ENCODE measurements around the gene MEGF6.

MEGF6 gene

DNA sequence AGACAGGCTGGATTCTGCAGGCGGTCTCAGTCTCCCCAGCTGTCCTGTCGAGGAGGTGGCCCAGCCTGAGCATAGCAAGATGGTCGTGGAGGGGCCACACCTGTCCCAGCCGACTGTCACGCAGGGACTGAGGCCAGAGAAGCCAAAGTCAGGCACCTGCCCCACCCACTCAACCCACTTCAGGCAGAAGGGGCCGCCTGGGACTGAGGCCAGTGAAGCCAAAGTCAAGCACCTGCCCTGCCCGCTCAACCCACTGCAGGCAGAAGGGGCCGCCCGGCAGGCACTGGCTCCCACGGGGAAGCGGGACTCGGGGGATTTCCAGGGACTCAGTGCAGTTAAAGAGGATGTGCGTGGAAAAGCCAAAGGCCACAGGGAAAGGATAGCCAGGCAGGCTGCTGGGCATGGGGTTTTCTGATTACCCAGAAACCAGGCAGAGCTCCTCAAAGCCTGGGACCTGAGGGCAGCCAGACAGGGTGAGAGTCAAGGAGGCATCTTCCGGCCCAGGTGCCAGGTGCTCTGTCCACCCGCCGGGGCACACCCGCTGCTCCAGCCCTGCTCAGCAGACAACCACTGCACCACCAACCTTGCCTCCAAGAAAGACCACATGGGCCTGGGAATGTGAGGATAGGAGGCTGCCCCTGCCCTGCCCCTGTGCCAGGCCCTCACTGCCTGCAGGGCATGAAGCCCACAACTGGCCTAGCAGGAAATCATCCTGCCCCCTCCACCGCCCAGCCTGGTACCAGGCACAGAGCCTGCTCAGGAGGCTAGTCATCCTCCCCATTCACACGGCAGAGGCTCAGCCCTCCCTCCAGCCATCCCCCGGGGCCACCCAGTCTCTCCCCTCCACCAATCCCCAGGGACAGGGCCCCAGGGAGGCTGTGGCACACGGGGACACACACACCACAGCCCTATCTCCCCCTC lies 41.0 kb downstream of the MEGF6 start:
- DNase-seq, result no peak

- no peak for DNase-seq
These were observed 41.9 kb downstream of the MEGF6 start for GRCh38 chr1:3569436-3569835.

DNA sequence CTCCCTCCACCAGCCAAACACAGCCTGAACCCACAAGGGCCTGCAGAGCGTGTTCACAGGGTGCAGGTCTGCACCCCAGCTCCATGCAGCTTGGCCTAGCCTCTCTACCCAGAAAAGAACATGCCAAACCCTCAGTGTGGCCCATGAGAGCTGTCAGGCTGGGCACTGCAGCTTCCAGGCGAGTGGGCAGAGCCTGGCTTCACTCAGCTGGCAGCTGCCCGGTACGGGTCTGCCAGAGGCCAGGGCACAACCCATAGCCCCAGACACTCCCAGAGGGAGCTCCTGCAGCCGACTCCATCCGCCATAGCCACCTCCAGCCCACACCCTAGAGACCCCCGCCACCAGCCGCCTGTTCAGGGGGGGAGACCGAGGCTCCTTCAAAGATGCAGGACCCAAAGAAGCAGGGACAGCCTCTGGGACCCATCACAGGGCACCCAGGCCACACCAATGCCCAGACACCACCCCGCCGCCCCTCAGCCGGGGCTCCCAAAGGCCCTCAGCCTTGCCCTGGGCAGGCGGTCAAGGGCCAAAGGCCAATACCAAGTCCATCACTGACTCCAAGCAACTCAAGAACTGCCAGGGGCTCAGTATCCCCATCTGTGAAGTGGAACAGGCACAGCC lies 42.4 kb downstream of the MEGF6 start:
- no peak for DNase-seq

DNA sequence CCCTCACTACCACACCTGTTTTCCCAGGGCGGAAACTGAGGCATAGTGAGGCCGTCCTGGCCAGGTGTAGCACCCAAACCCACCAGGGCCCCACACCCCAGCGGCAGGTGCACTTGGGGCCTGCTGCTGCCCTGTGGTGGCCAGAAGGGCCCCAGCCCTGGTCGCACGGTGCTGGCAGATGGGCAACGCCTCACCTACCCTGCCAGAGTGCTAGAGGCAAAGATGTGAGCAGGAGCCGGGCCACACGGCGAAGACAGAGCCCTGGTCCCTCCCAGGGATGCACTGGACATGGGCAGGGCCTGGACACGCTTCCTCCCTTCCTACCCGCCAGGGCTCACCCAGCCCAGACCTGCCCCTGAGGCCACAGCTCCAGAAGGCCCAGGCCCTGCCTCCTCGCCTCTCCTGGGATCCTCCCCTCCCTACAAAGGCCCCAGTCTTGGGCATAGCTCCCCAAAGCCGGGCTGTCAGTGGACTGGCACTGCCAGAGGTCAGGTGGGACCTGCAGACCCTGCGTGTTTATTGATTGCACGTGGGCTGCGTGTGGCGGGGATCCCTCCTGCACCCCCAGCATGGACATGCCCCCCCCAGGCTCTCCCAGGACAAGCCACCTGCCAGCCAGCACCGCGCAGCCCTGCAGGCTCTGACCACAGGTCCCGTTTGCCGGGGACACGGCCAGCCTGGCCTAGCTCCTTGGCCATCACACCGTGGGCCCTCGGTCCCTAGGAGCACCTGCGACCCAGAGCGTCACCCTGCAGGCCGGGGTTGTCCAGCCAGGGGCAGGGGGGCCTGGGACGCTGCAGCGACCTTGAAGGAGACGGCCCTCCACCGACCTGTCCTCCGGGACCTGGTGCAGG lies 44.1 kb downstream of the MEGF6 start:
- no peak for DNase-seq

DNA sequence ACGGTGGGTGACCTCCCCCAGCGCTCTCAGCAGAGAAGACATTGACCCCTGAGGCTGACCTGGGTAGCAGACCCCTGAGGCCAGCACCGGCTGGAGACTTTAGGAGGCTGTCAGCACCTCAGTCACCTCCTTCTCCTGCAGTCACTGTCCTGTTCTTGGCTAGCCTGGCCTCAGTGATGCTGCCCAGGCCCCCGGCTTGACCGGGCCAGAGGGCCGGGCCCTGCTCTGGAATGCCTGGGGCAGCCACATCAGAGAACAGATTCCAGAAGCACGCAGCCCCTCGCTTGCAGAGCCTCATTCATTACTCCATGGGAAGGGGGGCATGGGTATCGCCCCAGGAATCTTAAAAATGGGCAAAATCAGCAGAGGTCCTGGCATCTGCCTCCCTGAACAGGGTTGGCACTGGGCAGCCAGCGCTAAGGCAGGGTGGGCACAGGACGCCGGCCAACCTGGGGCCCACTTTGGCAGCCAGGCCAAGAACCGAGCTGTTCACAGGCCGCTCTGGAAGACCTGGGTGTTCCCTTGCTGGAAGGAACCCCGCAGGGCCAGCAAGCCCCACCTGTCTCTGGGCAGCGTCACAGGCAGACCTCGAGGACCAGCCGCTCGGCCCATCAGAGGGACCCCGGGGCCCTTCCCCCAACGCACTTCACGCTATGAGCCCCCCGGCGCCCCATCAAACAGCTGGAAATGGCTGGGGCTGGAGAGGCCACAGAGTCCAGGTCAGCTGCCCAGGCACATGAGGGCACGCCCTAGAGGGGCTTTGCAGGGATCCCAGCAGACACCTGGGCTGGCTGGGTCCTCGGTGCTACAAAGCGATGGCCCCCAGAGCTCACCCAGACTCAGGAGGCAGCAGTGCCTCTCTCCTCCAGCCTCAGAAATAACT lies 45.1 kb downstream of the MEGF6 start:
- no peak for DNase-seq

DNA sequence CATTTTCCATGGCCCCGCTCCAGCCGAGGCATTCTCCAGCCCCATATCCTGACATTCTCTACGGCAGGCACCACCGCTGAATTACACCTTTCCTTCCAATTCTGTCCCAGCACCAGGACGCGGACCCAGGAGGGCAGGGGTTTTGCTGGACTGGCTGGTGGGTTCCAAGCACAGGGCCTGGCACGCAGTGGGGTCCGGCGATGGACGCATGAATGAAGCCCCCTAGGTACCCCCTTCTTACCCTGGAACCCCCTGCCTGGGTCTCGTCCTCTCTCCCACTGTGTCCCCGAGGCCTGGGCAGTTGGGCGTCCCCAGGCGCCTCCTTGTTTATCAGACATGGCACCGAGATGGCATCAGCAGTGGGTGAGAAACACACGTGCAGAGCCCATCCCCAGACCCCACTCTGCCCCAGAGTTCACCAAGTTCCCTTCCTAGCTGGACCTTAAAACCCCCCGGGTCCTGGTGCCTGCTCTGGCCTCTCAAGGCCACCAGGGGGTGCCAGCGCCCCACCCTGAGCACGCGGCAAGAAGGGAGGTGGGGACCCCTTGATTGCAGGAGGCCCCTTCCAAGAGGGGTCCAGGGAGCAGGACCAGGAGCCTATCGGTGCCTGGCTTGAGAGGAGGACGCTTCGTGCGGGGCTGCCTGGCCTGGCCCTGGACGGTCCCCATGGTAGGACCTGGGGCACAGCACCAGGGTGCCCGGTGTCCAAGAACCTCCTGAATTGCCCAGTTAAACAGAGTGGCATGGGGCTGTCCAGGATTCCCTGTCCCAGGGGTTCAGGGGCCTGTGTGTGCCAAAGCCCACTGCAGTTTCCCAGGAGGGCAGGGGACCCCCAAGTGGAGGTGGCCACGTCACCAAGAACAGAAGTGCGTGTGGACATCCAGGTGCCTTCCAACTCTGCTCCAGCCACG lies 46.1 kb downstream of the MEGF6 start:
- DNase-seq, result peak; percentile 43

DNA sequence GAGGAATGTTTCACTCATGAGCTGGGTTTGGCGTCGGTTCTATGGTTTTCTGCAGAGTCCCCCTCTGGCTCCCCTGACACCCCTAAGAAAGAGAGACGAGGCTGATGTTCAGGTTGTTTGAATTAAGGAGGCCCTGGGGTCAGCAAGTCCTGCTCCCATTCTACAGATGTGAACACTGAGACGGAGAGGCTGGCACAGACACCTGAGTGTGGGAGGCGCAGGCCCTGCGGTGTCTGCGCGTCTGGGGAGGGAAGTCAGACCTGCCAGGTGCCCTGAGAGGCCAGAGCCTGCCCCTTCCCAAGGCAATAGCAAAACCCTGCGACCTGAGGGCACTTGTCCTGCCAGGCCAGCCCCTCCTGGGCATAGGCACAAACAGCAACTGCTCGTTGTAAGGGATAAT lies 47.7 kb downstream of the MEGF6 start:
- no peak for DNase-seq

DNA sequence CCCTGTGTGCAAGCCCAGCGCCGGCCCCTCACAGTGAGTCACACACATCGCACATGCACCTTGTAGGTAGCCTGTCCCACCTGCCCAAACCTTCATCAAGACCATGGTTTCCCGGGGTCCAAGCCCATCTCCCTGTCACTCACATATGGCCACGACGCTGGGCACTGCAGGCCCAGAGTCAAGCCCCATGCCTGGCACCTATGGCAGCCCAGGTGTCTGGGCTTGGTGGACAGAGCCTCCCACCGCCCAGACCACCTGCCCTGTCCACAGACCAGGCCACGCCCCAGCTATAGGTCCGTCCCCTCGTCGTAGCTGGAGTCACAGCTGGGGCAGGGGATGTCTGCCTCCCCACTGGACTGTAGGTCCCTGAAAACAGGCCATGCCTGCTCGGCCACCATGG lies 48.2 kb downstream of the MEGF6 start:
- no peak for DNase-seq

DNA sequence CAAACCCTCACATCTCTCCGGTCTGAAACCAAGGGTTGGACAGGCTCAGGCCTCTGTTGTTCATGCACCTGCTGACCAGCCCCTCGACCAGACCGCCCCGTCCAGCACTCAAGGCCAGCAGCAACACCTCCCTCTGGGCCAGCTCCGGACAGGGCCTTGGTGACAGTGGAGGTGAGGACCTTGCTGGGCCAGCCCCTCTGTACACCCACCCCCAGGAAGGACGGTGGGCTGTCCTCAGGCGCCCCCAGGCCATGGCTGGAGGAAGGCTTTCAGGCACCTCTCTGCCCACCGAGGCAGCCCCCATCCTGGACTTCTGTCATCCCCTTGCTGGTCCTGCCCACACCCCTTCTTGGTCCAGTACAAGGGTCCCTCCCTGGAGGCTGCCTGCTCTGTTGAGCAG lies 48.6 kb downstream of the MEGF6 start:
- DNase-seq, result no peak

DNA sequence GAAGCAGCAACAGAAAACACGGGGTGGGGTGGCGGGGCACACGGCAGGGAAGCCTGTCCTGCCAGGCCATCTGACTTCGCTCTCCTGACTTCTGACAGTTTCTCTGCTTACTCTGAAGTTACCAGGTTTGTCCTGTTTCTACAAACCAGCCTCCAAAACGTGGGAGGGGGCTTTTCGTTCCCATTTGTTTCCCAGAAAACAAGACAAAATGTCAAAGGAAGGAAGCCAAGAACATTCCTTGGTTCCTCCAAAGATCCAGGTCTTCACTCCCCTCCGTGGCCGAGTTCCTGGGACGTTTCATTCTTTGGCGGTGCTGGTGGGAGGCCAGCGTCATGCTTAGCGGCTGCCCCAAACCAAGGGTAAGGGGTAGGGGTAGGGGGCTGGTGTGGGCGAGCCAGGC lies 49.6 kb downstream of the MEGF6 start:
- no peak for DNase-seq

DNA sequence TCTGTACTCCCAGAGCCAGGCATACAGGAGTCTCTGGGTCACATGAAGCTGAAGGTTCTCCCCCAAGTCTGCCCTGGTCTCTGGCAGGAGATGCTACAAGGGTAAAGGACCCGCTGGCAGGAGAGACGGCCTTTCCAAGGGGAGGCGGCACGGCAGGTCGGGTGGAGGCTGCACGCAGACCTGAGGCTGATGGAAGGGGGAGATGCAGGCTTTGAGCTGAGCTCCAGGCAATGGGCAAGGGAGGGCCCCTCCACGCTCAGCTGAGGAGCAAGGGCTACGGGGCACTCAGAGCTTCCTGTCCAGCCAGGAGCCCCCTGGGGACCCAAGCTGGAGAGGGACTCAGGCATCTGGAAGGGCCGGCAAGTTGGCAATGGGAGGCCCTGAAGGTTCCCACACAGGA lies 50.3 kb downstream of the MEGF6 start:
- no peak for DNase-seq

GRCh38 chr1:3560251-3560871 lies 50.9 kb downstream of the MEGF6 start:
- DNase-seq, result no peak

DNA sequence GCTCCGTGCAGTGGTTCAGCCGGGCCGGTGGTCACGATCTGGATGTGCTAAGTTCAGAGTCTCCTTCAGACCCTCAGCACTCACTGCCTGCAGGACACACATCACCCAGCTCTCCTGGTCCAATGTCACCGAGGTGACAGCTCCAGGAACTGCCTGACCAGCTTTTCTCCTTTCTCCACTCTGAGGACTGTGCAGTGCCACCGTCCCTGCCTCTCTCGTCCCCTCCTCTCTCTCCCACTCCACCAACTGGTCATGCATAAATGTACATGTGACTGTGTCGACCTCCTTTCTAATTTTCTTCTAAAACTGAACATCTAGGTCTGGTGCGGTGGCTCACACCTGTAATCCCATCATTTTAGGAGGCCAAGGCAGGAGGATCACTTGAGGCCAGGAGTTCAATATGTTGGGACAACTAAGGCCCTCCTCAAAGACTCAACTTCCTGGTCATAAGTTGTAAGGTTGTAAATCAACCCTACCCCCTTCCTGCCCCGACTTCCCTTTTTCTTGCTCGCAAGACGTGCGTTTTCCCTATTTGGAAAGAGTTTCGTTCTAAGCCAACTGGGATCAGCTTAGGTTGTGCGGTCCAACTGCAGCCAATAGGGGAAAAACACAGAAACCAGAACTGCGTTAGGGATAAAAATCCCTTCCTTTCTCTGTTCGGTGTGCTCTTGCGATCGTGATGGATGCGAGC lies 53.1 kb downstream of the MEGF6 start:
- DNase-seq, result no peak

GRCh38 chr1:3557366-3557765 lies 53.9 kb downstream of the MEGF6 start:
- DNase-seq, result no peak

DNA sequence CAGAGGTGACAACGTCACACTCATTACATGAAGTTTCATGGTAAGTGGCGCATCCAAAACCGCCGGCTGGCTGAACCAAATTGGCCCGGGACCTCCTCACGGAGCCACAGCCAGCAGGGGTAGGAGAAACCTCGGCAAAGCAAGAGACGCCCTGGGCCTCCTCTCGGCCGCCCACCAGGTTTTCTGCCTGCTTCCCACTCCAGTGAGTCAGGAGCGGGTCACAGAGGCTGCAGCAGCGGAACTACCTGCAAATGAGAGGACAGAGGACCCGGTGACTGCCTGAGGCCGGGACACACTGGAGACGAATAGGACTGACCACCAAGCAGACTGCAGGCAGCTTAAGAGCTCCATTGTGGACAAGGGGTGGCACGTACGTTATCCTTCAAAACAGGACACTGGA lies 55.0 kb downstream of the MEGF6 start:
- no peak for DNase-seq

- DNase-seq, result no peak
These were observed 56.0 kb downstream of the MEGF6 start for GRCh38 chr1:3555131-3555920.

DNA sequence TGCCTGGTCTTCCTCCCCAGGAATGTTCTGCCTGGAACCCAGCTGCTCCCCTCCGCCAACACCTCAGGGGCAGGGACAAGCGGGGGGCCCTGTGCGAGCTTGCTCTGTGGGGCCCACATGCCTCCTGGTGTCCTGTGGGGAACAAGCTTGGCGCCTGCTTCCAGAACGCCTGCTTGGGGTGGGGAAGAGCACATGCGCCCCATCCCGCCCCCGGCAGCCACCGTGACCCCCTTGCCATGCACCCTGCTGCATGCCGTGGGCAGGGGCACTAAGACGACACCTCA lies 57.4 kb downstream of the MEGF6 start:
- DNase-seq, result no peak

GRCh38 chr1:3553166-3553939 lies 58.0 kb downstream of the MEGF6 start:
- no peak for DNase-seq

DNA sequence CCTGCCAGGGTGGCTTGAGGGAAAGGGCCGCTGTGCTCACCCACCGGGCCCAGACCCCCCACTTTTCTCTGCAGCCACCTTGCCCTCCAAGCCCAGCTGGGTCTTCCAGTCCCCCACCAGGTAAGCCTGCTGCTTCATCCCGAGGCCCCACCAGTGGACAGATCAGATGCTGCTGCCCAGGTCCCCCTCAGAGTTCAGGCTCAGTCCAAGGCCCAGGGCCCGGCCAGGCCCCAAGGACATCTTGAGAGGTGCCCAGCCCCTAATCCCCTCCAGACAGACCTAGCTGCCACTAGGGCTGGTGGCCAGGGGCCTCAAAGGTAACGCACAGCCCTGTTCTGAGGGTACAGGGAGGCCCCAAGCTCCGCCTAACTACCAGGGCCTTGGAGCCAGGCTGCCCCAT lies 58.6 kb downstream of the MEGF6 start:
- DNase-seq, result no peak

Data from activated CD4-positive, CD25-positive, alpha-beta regulatory T cell treated with anti-CD3 and anti-CD28 coated beads, Interleukin-2, amount 50 U/mL, for 72 hours (primary cell).